ENCODE data around the gene BTK.

DNA sequence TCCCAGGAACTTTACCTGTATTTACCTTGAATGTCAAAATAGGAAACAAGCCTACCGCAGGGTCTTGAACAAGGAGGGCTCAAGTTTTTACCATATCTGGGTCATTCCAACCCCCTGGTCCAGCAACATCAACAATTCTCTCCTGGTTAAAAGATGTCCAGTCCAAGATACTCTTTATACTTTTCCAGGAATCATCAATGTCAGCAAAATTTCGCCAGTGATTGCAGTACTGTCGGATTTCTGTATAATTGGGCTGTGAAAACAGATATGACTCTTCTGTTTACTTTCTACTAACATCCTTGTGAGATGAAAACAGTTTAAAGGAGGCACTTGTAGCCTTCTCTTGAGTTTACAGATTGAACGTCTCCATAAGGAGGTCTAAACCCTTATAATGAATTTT, 12.7 kb upstream of the BTK start:
- TF ChIP-seq CTCF (IDR thresholded peaks at IDR 0.05; ENCODE audit: low read depth, low read length, poor library complexity, severe bottlenecking) (no peak), EZH2phosphoT487 (IDR thresholded peaks at IDR 0.05; ENCODE audit: borderline replicate concordance, low read length) (no peak)
